Measurements from ENCODE around the gene SUN2. TPM values are rescaled to one million over a fixed set of nuclear protein-coding genes. Genes with fewer than 3 reads are reported as not detected.

SUN2 gene
- total RNA-seq, 1 experiment from 2014 or later = 66.3 TPM

DNA sequence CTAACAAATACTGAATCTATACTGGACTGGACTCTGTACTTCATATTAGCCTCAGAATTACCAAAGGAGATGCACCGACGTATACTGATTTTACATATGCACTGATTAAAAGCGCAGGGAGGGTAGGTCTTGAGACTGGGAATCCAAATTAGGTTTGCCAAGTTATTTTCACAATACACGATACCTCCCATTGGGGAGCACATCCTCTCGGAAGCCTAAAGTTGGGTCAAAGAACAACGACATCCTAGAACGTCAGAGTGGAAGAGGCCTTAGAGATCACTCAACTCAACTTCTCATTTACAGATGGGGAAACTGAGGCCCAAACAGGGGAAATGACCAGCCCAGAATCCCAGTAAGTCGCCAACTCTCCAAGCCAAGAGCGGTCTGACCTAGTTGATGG, 37.5 kb upstream of the SUN2 start:
- no TSS peak for BruUV-seq (replicated peaks)
- peak overlapping the region; percentile 79 for H3K4me3 Mint-ChIP-seq (ENCODE audit: low read depth, unreplicated experiment)
- H3K36me3 Mint-ChIP-seq (ENCODE audit: insufficient read depth, unreplicated experiment) = peaks cover 14% of the 10 kb centered on the region
- H3K4me1 Mint-ChIP-seq (ENCODE audit: low read depth, unreplicated experiment) = no peaks in the 10 kb centered on the region
- H3K27ac Mint-ChIP-seq (ENCODE audit: unreplicated experiment) = peak overlapping the region; percentile 80
- H3K9me3 Mint-ChIP-seq (ENCODE audit: low read depth, unreplicated experiment) = no peaks in the 10 kb centered on the region
- H3K27me3 Mint-ChIP-seq (ENCODE audit: unreplicated experiment) = peaks cover 36% of the 10 kb centered on the region
- TF ChIP-seq, protein P1, sequence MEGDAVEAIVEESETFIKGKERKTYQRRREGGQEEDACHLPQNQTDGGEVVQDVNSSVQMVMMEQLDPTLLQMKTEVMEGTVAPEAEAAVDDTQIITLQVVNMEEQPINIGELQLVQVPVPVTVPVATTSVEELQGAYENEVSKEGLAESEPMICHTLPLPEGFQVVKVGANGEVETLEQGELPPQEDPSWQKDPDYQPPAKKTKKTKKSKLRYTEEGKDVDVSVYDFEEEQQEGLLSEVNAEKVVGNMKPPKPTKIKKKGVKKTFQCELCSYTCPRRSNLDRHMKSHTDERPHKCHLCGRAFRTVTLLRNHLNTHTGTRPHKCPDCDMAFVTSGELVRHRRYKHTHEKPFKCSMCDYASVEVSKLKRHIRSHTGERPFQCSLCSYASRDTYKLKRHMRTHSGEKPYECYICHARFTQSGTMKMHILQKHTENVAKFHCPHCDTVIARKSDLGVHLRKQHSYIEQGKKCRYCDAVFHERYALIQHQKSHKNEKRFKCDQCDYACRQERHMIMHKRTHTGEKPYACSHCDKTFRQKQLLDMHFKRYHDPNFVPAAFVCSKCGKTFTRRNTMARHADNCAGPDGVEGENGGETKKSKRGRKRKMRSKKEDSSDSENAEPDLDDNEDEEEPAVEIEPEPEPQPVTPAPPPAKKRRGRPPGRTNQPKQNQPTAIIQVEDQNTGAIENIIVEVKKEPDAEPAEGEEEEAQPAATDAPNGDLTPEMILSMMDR (IDR thresholded peaks at IDR 0.05; ENCODE audit: unreplicated experiment) = no peak
- intact Hi-C loops (cut with micrococcal nuclease; ENCODE audit: unreplicated experiment) = no loop called here
- CTCF ChIA-PET = no interaction called here
- no peak for DNase-seq

DNA sequence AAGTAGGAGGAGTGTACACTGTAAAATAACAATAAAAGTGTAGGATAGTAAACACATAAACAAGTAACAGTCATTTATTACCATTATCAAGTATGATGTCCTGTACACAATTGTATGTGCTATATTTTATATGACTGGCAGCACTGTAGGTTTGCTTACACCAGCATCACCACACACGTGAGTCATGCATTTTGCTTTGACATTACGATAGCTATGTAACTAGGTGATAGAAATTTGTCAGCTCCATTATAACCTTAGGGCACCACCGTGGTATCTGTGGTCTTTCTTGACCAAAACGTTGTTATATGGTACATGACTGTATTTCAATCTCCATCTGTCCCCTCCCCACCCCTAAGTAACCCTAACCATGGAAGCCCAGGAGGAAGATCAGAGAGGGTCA, 37.0 kb upstream of the SUN2 start:
- H3K27ac Mint-ChIP-seq (ENCODE audit: unreplicated experiment) = peak overlapping the region; percentile 80
- CTCF ChIA-PET = no interaction called here
- H3K9me3 Mint-ChIP-seq (ENCODE audit: low read depth, unreplicated experiment) = no peaks in the 10 kb centered on the region

DNA sequence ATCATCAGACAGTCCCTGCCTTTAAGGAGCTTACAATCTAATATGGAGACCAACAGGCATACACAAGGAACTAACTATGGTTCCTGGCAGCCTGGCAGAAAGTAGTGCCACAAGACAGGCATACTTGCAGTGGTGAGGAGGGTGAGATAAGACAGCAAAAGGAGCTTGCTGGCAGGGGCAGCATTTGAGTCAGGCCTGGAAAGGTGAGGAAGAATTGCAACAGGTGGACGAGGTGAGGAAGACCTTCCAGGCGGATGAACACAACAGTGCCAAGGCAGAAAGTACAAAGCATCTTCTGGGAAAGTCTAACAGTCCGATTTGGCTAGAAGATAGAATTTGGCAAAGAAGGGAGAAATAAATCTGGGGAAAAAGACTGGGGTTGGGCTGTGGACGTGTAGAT, 33.8 kb upstream of the SUN2 start:
- BruUV-seq (replicated peaks) = no TSS peak
- H3K9me3 Mint-ChIP-seq (ENCODE audit: low read depth, unreplicated experiment) = no peaks in the 10 kb centered on the region
- H3K36me3 Mint-ChIP-seq (ENCODE audit: insufficient read depth, unreplicated experiment) = peaks cover 14% of the 10 kb centered on the region
- no peak for DNase-seq
- no peak overlapping the region for H3K27ac Mint-ChIP-seq (ENCODE audit: unreplicated experiment)
- no peak overlapping the region for H3K4me3 Mint-ChIP-seq (ENCODE audit: low read depth, unreplicated experiment)
- TF ChIP-seq, protein P1 (IDR thresholded peaks at IDR 0.05; ENCODE audit: unreplicated experiment) = no peak
- H3K4me1 Mint-ChIP-seq (ENCODE audit: low read depth, unreplicated experiment) = no peaks in the 10 kb centered on the region
- CTCF ChIA-PET = interaction anchor here (1.5 kb wide), 1 partner anchor 21 kb away, joined by 6 read pairs; no protein-coding TSS in a partner anchor
- intact Hi-C loops (cut with micrococcal nuclease; ENCODE audit: unreplicated experiment) = no loop called here
- H3K27me3 Mint-ChIP-seq (ENCODE audit: unreplicated experiment) = no peaks in the 10 kb centered on the region

More for the DNA sequence above, 37.0 kb upstream of the SUN2 start:
- Mint-ChIP-seq H3K4me1 (ENCODE audit: low read depth, unreplicated experiment) (no peaks in the 10 kb centered on the region), H3K27me3 (ENCODE audit: unreplicated experiment) (peaks cover 31% of the 10 kb centered on the region), H3K4me3 (ENCODE audit: low read depth, unreplicated experiment) (peak overlapping the region; percentile 79), H3K36me3 (ENCODE audit: insufficient read depth, unreplicated experiment) (peaks cover 14% of the 10 kb centered on the region)
- intact Hi-C loops (cut with micrococcal nuclease; ENCODE audit: unreplicated experiment) = no loop called here
- DNase-seq = no peak
- TF ChIP-seq, protein P1 (IDR thresholded peaks at IDR 0.05; ENCODE audit: unreplicated experiment) = no peak
- BruUV-seq (replicated peaks) = TSS peak; percentile 72

DNA sequence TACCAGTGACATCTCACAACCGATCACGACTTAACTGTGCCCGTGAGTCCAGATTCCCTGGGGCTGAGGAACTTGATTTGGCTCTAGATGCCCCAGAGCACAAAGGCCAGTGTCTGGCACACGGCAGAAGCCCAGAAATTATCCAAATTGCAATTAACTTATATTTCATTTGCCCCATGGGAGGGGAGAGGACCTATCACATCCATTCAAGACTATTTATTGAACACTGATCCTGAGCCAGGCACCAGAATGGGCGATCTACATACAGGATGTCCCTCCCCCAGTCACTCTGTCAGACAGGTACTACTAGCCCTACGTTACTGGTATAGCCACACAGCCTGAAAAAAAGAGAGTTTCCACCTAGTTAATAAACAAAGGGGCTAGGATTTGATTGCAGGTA, 33.0 kb upstream of the SUN2 start:
- Mint-ChIP-seq H3K4me1 (ENCODE audit: low read depth, unreplicated experiment) (no peaks in the 10 kb centered on the region), H3K27ac (ENCODE audit: unreplicated experiment) (no peak overlapping the region), H3K27me3 (ENCODE audit: unreplicated experiment) (no peaks in the 10 kb centered on the region), H3K36me3 (ENCODE audit: insufficient read depth, unreplicated experiment) (peaks cover 9% of the 10 kb centered on the region), H3K9me3 (ENCODE audit: low read depth, unreplicated experiment) (no peaks in the 10 kb centered on the region), H3K4me3 (ENCODE audit: low read depth, unreplicated experiment) (no peak overlapping the region)
- intact Hi-C loops (cut with micrococcal nuclease; ENCODE audit: unreplicated experiment) = no loop called here
- no TSS peak for BruUV-seq (replicated peaks)
- CTCF ChIA-PET = interaction anchor here (0.6 to 1.5 kb wide), 2 partner anchors 20 to 737 kb away, joined by 4 to 6 read pairs; no protein-coding TSS in a partner anchor
- TF ChIP-seq, protein P1 (IDR thresholded peaks at IDR 0.05; ENCODE audit: unreplicated experiment) = no peak
- DNase-seq = no peak

All from Calu3 (cell line).